ENCODE data around the gene LRRC41.
"Not testable (repeated sequence)": the region's sequence is repeated elsewhere in the genome, so short reads cannot be mapped to it uniquely, and the experiment has no call there.

LRRC41 gene

GRCh38 chr1:46243831-46244230 is 59.6 kb downstream of the LRRC41 start:
- not testable (repeated sequence) for DNase-seq (ENCODE audit: low read depth)

- no peak for DNase-seq (ENCODE audit: low read depth)
These were observed 60.5 kb downstream of the LRRC41 start for GRCh38 chr1:46242918-46243317.

DNA sequence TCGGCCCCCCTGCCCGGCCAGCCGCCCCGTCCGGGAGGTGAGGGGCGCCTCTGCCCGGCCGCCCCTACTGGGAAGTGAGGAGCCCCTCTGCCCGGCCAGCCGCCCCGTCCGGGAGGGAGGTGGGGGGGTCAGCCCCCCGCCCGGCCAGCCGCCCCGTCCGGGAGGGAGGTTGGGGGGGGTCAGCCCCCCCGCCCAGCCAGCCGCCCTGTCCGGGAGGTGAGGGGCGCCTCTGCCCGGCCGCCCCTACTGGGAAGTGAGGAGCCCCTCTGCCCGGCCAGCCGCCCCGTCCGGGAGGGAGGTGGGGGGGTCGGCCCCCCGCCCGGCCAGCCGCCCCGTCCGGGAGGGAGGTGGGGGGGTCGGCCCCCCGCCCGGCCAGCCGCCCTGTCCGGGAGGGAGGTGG is 61.7 kb downstream of the LRRC41 start:
- not testable (repeated sequence) for DNase-seq (ENCODE audit: low read depth)

DNA sequence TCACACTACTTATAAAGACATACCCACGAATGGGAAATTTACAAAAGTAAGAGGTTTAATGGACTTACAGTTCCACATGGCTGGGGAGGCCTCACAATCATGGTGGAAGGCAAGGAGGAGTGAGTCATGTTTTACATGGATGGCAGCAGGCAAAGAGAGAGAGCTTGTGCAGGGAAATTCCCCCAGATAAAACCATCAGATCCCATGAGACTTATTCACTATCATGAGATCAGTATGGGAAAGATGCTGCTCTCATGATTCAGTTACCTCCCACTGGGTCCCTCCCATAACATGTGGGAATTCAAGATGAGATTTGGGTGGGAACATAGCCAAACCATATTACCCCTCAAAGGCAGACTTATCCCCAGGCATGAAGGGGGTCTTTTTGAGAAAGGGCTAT is 64.6 kb downstream of the LRRC41 start:
- DNase-seq (ENCODE audit: low read depth): not testable (repeated sequence)

DNA sequence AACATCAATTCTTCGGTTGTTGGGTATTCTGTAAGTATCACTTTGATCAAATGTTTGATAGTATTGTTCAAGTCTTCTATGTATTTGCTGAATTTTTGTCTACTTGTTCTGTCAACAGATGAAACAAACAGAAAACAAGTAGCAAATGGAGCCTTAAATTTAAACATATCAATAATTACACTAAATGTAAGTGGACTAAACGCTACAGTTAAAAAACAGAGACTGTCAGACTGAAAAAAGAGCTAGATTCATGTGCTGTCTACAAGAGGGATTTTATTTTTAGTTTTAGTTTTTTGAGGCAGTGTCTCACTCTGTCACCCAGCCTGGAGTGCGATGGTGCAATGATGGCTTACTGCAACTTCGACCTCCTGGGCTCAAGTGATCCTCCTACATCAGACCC is 66.5 kb downstream of the LRRC41 start:
- DNase-seq (ENCODE audit: low read depth): no peak

DNA sequence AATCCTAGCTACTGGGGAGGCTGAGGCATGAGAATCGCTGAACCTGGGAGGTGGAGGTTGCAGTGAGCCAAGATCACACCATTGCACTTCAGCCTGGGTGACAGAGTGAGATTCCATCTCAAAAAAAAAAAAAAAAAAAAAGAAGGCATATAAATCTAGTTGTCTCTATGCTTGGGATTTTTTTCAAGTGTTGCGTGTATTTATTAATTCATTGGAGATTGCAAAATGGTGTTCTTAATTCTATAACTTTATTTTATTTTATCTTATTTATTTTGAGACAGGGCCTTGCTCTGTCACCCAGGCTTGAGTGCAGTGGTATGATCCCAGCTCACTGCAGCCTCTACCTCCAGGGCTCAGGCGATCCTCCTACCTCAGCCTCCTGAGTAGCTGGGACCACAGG is 72.2 kb downstream of the LRRC41 start:
- DNase-seq (ENCODE audit: low read depth): not testable (repeated sequence)

Data from stimulated activated CD8-positive, alpha-beta memory T cell treated with anti-CD3 and anti-CD28 coated beads, Interleukin-7, amount 100 ng/mL, for 24 hours (primary cell).